ENCODE results near the gene LRRC49. TPM values are rescaled to one million over a fixed set of nuclear protein-coding genes. Genes with fewer than 3 reads are reported as not detected.
A peak's percentile ranks its signal among the peaks of the same experiment; 100 is the strongest.

LRRC49 gene
- total RNA-seq (ENCODE audit: low replicate concordance) = 6.7 and 13.4 TPM in 2 replicates
- long read RNA-seq, transcript LRRC49-201 (16 exons, 2,784 nt) = major isoform, 17 of 29 reads
- long read RNA-seq, partial matches to known transcripts = 11 of 29 reads
- long read RNA-seq, other reads (novel, unspliced or antisense) = 1 of 29 reads

DNA sequence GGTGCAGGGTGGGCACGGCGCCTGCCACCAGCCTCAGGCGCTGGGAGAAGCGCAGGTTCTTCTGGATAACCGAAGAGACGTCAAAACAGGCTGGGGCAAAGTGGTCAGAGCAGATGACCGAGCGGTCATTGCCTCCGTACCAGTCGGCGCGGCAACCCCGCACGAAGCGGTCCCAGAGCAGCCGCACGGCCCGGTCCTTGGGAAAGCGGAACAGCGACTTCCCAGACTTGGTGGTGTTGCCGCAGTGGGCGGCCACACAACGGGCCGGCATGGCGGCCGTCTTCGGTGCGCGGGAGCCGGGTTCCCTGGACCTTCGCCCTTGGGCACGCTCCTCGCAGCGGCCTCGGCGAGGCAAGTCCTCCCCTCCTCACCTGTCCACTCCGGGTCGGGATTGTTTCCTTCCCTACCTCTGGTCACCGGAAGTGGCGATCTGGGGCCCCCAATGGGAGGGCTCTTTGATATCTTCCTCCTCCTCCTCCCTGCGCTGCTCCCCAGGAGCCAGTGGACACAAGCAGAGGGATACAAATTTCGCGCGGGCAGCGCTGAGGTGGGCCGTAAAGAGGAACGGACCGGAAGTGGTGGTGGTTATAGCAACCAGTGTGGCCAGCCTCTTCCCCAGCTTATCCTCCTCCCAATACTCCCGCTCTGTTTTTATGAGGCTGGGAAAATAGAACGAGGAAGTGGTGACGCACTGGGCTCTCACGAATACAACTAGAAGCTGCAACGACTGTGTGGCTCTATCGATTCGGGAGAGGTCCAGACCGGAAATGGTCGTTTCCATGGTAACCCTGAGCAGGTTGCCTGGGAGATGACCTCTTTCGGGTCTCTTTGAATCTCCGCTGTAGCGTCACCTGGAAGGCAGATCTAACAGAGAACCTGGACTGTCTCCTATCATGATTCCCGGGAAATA, at the start of gene LRRC49, which contains the start of gene THAP10:
TSS of gene LRRC49 (plus strand) at position 825 of the 910 bp plus-strand sequence. CDS start at position 894, 69 bp downstream.
TSS of gene THAP10 (minus strand) at position 432 of the 910 bp plus-strand sequence. CDS start at position 271, 161 bp downstream.
- Mint-ChIP-seq H3K9me3 (no peaks in the 10 kb centered on the region), H3K4me3 (peak within 1 kb of the TSS; percentile 98), H3K27me3 (no peaks in the 10 kb centered on the region), H3K4me1 (ENCODE audit: unreplicated experiment) (peaks cover 11% of the 10 kb centered on the region), H3K27ac (peak within 1 kb of the TSS; percentile 95), H3K36me3 (no peaks in the 10 kb centered on the region)
- peak; percentile 17 for TF ChIP-seq CTCF (conservative IDR thresholded peaks at IDR 0.05)
- DNase-seq (ENCODE audit: extremely low spot score, unreplicated experiment) = peak; percentile 84

DNA sequence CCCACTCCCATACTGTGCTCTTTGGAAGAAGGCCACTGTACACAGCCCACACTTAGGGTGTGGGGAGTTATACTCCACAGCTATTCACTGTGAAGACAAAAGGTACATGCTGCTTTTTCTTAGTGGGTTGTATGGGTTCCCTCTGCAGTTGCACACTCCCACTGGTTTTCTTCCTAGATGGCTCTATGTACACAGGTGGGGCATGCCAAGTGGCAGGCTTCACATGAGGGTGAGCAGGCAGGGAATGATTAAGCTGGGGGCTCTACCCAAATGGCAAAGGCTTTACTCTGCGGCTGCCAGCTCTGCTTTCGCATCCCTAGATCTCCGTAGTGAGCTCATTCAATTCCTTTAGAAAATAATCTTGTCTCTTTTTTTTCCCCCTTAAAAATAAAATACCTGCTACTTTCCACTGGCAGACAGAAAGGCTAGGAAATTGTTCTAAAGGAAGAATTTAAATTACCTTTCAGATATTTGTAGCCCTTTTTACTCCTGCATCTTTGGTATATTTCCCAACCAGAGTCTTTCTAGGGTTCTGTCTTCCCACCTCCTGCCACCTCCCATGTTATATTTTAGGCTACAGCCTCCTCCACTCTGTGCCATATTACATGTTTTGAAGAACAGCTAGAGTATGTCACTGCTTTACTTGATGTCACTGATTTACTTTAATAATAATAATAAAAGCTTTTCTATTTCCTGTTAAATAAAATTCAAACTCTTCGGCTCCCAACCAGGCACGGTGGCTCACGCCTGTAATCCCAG, 46.8 kb upstream of the LRRC49 start:
- peaks cover 19% of the 10 kb centered on the region for H3K36me3 Mint-ChIP-seq
- H3K4me1 Mint-ChIP-seq (ENCODE audit: unreplicated experiment) = no peaks in the 10 kb centered on the region
- TF ChIP-seq CTCF (conservative IDR thresholded peaks at IDR 0.05) = no peak
- H3K9me3 Mint-ChIP-seq = no peaks in the 10 kb centered on the region
- H3K4me3 Mint-ChIP-seq = no peak overlapping the region
- H3K27ac Mint-ChIP-seq = no peak overlapping the region
- no peaks in the 10 kb centered on the region for H3K27me3 Mint-ChIP-seq
- no peak for DNase-seq (ENCODE audit: extremely low spot score, unreplicated experiment)

GRCh38 chr15:70851889-70852288, 40.7 kb upstream of the LRRC49 start:
- peaks cover 23% of the 10 kb centered on the region for H3K4me1 Mint-ChIP-seq (ENCODE audit: unreplicated experiment)
- H3K27ac Mint-ChIP-seq = no peak overlapping the region
- H3K27me3 Mint-ChIP-seq = peaks cover 20% of the 10 kb centered on the region
- peak overlapping the region; percentile 65 for H3K4me3 Mint-ChIP-seq
- no peak for TF ChIP-seq CTCF (conservative IDR thresholded peaks at IDR 0.05)
- no peaks in the 10 kb centered on the region for H3K9me3 Mint-ChIP-seq
- peaks cover 17% of the 10 kb centered on the region for H3K36me3 Mint-ChIP-seq
- DNase-seq (ENCODE audit: extremely low spot score, unreplicated experiment) = no peak

GRCh38 chr15:70852501-70853317, 39.9 kb upstream of the LRRC49 start:
- Mint-ChIP-seq H3K9me3 (no peaks in the 10 kb centered on the region), H3K27me3 (peaks cover 24% of the 10 kb centered on the region), H3K36me3 (peaks cover 16% of the 10 kb centered on the region), H3K4me3 (peak overlapping the region; percentile 89), H3K27ac (peak overlapping the region; percentile 58), H3K4me1 (ENCODE audit: unreplicated experiment) (peaks cover 27% of the 10 kb centered on the region)
- DNase-seq (ENCODE audit: extremely low spot score, unreplicated experiment) = no peak
- no peak for TF ChIP-seq CTCF (conservative IDR thresholded peaks at IDR 0.05)
